GM03348 (cell line): Measurements from ENCODE around the gene PFN2.
A peak's percentile ranks its signal among the peaks of the same experiment; 100 is the strongest.
"Not testable (repeated sequence)": the region's sequence is repeated elsewhere in the genome, so short reads cannot be mapped to it uniquely, and the experiment has no call there.

Experiments used
- DNase-seq: peaks from one replicate; pipeline ENCODE4 v3.0.0; 2012; ENCODE audit warnings: low spot score

Gene PFN2

GRCh38 chr3:149970716-149971402, at the start of gene PFN2:
Gene PFN2 (minus strand): TSS chr3:149970895. CDS start chr3:149970856, 39 bp downstream.
- DNase-seq: peak; percentile 93

GRCh38 chr3:150015901-150016300, 45.2 kb upstream of the PFN2 start:
- no peak for DNase-seq

GRCh38 chr3:150014782-150015181, 44.1 kb upstream of the PFN2 start:
- DNase-seq: no peak

- DNase-seq: no peak
These were observed 43.1 kb upstream of the PFN2 start for GRCh38 chr3:150013801-150014200.

GRCh38 chr3:150006794-150007193, 36.1 kb upstream of the PFN2 start:
- DNase-seq: no peak

- peak; percentile 15 for DNase-seq
These were observed 34.8 kb upstream of the PFN2 start for GRCh38 chr3:150005243-150006112.

- DNase-seq: no peak
These were observed 29.9 kb upstream of the PFN2 start for GRCh38 chr3:150000641-150001040.

GRCh38 chr3:149999421-149999820, 28.7 kb upstream of the PFN2 start:
- DNase-seq: no peak

- no peak for DNase-seq
These were observed 28.3 kb upstream of the PFN2 start for GRCh38 chr3:149998946-149999345.

GRCh38 chr3:149992416-149993058, 21.8 kb upstream of the PFN2 start:
- no peak for DNase-seq

GRCh38 chr3:149990423-149990948, 19.8 kb upstream of the PFN2 start:
- no peak for DNase-seq

GRCh38 chr3:149989307-149989706, 18.6 kb upstream of the PFN2 start:
- no peak for DNase-seq

- no peak for DNase-seq
These were observed 12.9 kb upstream of the PFN2 start for GRCh38 chr3:149983628-149984027.

- DNase-seq: not testable (repeated sequence)
These were observed 12.4 kb upstream of the PFN2 start for GRCh38 chr3:149983053-149983452.

GRCh38 chr3:149981979-149982378, 11.3 kb upstream of the PFN2 start:
- DNase-seq: not testable (repeated sequence)

GRCh38 chr3:149977386-149977785, 6.7 kb upstream of the PFN2 start:
- DNase-seq: no peak

- DNase-seq: no peak
These were observed 5.2 kb upstream of the PFN2 start for GRCh38 chr3:149975919-149976318.

GRCh38 chr3:149971403-149972075, 844 bp upstream of the PFN2 start:
- DNase-seq: no peak

GRCh38 chr3:149969940-149970715, 567 bp downstream of the PFN2 start:
- peak; percentile 78 for DNase-seq

- peak; percentile 70 for DNase-seq
These were observed 1.4 kb downstream of the PFN2 start for GRCh38 chr3:149969110-149969939.
